Stimulated activated CD8-positive, alpha-beta memory T cell treated with anti-CD3 and anti-CD28 coated beads, Interleukin-2, amount 100 ng/mL, for 48 hours (primary cell): ENCODE data around the gene CCNG1.
"Not testable (repeated sequence)": the region's sequence is repeated elsewhere in the genome, so short reads cannot be mapped to it uniquely, and the experiment has no call there.

ENCODE experiments used
- DNase-seq, 2 donors: peaks; one replicate each; pipeline ENCODE4 v3.0.0-alpha.2; 2020; ENCODE audit warnings: low read depth in 2 of 2

The CCNG1 gene

GRCh38 chr5:163444526-163444925, 7.1 kb downstream of the CCNG1 start:
- DNase-seq: no peak

DNA sequence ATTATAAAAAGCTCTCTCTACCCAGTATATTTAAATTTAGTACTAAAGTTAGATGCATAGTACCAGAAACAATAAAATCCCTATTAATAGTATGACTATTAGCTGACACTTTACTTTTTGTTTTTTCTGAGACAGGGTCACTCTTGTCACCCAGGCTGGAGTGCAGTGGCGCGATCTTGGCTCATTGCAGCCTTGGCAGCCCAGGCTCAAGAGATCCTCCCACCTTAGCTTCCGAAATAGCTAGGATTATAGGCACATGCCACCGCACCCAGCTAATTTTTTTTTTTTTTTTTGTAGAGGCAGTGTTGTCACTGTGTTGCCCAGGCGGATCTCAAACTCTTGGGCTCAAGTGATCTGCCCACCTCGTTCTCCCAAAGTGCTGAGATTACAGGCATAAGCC, 8.0 kb downstream of the CCNG1 start:
- DNase-seq: no peak

DNA sequence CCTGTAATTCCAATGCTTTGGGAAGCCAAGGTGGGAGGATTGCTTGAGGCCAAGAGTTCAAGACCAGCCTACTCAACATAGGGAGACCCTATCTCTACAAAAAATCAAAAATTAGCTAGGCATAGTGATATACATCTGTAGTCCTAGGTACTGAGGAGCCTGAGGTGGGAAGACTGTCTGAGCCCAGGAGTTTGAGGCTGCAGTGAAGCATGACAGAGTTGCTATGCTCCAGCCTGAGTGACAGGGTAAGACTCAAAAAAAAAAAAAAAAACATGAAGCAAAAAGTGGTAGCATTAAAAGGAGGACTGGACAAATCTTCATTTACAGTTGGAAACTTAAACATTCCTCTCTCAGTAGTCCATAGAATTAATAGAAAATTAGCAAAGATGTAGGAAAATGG, 9.8 kb downstream of the CCNG1 start:
- no peak for DNase-seq

DNA sequence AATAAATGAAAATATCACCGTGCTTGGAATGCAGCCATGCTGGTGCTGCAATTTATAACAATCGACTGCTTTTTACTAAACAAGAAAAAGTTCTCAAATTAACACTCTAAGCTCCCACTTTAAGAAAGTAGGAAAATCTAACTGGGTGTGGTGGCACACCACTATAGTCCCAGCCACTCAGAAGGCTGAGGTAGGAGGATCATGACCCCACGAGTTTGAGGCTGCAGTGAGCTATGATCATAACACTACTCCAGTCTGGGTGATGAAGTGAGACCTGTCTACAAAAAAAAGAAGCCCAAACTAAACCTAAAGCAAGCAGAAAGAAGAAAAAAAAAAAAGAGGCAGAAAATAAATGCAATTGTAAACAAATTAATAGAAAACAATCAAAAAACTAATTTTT, 10.5 kb downstream of the CCNG1 start:
- DNase-seq: no peak

- no peak for DNase-seq
These were observed 11.1 kb downstream of the CCNG1 start for GRCh38 chr5:163448491-163448890.

DNA sequence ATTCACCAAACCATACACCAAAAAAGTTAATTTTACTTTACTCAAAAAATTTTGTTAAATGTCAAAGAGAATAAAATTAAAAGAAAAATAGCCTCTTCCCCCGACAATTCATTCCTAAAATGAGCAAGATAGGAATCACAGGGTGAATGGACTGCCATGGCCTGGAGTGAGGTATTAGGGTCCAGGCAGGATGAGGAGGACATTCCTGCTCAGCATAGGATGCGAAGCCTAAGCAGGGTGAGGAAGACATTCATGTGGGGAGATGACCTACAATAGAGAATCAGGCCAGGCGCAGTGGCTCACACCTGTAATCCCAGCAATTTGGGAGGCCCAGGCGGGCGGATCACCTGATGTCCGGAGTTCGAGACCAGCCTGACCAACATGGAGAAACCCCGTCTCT, 14.1 kb downstream of the CCNG1 start:
- no peak for DNase-seq

DNA sequence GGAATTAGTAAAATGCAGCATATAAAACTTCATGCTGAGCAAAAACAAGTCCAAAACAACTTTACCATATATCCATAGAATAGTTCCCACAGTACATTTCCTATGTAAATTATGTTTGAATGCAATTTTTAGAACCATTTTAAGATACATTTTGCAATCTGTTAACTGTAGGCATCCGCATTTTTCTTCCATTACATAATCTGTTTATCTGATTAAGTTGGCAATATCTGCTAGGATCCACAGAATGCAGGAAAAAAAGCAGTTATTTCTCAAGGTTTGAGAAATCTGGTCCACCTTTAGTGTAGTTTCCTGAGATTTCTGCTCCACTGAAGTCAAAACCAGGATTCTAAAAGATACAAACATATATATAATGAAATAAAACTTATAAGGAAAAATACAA, 16.3 kb downstream of the CCNG1 start:
- DNase-seq: no peak

- DNase-seq: not testable (repeated sequence)
These were observed 18.0 kb downstream of the CCNG1 start for GRCh38 chr5:163455406-163455805.

DNA sequence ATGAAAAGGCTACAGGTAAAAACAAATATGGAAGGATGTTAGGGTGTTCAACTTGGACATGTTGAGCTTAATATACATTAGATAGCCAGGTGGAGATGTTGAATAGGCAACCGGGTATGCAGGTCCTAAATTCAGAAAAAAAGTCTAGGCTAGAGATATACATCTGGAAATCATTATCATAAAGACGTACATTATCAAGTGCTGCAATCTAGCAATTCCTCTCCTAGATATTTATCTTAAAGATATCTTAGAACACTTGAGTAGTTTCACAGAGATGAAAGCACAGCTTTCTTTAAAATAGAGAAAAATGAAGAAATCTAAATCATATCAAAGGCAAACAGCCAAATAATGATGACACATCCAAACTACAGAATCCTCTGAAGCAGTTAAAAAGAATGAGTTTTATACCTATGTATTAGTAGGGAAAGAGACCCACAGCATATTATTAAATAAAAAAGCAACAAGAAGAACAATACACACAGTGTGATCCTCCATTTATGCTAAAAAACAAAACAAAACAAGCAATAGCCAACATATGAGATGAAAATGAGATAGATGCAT, 18.7 kb downstream of the CCNG1 start:
- no peak for DNase-seq

DNA sequence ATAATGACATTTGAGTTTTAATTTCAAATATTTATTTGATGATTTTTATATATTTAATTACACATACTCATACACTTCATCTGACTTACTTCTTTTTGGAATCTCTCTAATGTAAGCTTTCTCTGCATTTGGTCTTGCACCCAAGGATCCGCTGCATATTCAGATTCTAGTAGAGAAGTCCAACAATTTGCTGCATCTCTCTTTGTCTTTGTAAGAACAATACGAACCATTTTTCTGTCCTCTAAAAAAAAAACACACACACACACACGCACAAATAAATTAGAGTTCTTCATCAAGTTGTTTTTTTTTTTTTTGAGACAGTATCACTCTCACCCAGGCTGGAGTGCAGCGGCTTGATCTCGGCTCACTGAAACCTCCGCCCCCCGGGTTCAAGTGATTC, 19.4 kb downstream of the CCNG1 start:
- DNase-seq: no peak

DNA sequence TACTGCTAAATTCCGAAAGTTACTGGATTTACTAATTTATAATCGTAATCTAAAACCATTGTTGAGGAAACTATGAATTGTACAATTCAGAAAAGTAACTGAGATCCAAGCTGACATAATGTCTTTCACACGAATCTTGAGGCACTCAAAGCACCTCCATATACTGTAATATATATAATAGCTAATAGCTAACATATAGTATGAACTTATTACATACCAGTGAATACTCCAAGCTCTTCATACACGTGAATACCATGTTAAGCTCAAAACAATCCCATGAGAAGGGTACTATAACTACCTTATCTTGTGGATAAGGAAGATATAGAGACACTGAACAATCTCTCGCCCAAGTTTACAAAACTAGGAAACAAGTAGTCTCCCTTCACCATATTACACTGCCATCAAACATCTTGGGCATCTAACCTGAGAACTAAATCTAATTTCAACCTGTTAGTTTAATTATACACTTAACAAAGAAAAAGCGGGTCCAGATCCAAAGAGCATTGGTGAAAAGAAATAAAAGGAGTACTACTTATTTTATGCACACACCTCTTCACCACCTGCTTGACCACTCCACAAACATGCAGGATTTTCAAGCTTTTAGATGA, 21.5 kb downstream of the CCNG1 start:
- DNase-seq: no peak

DNA sequence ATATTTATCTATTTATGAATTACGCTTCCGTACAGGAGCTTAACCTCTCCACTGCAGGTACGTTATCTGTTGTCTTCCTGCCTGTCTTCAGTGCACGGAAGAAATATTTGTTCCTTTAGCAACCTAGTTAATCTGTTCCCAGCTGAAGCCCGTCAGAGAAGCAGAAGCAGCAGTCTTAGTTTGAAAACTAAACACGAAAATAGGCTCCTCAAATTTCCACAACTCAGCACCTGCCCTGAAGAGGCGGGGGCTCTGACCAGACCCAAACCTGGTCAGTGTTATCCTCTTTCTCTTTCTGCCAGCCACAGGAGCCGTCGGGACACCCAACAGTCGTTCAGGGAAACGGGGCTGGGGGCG, 22.0 kb downstream of the CCNG1 start:
- no peak for DNase-seq

DNA sequence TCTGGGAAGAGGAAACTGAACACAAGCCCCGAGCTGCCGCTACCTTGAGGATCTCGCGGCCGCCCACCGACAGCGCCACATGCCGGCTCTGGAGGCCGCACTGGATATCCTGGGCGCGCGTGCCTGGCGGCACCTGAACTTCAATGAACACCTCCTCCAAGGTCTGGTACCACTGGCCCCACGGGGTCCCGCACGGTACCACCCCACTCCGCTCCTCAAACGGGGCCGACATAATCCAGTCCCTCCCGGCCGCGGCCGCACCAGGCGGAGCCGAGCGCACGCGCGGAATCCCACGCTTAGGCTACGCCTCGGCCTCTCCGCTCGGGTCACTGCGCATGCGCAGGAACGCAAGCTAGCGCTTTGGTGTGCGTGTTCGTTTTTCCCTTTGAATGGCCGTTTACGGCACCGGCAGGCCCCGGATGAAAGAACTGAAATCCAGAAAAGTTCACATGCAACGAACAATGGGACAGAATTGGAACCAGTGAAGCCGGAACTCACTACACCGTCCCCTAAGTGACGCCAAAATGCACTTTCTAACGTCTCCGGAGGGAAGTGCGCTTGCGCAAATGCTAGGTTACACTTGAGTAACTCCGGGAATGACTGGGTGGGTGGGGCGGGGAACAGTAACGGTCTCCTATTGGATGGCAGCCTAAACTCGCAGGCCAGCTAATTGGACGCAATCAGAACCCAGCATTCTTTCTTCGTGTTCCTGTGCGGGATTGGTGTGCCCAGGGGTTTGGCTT, 22.6 kb downstream of the CCNG1 start, which contains the start of gene NUDCD2:
TSS of gene NUDCD2 (minus strand) at position 284 of the 743 bp plus-strand sequence. CDS start at position 232, 52 bp downstream.
- peak; percentile 88 to 94 for DNase-seq

GRCh38 chr5:163460562-163461171, 23.3 kb downstream of the CCNG1 start, which contains the start of gene HMMR:
HMMR (plus strand) TSS chr5:163460632; CDS start chr5:163460693, 61 bp downstream.
- no peak for DNase-seq

DNA sequence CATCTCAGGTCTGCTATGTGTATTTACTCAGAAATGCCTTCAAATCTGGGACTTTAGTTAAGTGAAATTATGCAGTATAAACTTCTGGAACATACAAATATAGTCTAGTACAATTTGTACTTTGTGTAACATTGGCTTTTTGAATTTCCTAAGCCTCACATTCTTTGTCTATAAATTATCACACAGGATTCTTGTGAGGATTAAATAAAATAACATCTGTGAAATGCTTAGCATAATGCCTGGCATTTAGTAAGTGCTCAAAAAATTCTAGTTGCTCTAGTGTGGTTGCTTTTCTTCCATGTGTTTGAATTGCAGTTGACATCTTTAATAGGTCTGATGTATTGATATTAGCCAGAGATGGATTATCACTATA, 25.7 kb downstream of the CCNG1 start:
- no peak for DNase-seq

- no peak for DNase-seq
These were observed 30.3 kb downstream of the CCNG1 start for GRCh38 chr5:163467682-163468081.

GRCh38 chr5:163473635-163474243, 36.3 kb downstream of the CCNG1 start:
- DNase-seq: no peak

- no peak for DNase-seq
These were observed 38.0 kb downstream of the CCNG1 start for GRCh38 chr5:163475411-163475810.

GRCh38 chr5:163478126-163478981, 41.0 kb downstream of the CCNG1 start:
- no peak for DNase-seq

- no peak for DNase-seq
These were observed 41.5 kb downstream of the CCNG1 start for GRCh38 chr5:163478982-163479271.

GRCh38 chr5:163489055-163489744, 51.8 kb downstream of the CCNG1 start:
- DNase-seq: no peak
